ENCODE data around the gene MAG. TPM values are rescaled to one million over a fixed set of nuclear protein-coding genes. Genes with fewer than 3 reads are reported as not detected.

The MAG gene
- total and polyA plus RNA-seq, 3 donors from 2014 or later = 5.4 to 18.4 (median 10.8) TPM

DNA sequence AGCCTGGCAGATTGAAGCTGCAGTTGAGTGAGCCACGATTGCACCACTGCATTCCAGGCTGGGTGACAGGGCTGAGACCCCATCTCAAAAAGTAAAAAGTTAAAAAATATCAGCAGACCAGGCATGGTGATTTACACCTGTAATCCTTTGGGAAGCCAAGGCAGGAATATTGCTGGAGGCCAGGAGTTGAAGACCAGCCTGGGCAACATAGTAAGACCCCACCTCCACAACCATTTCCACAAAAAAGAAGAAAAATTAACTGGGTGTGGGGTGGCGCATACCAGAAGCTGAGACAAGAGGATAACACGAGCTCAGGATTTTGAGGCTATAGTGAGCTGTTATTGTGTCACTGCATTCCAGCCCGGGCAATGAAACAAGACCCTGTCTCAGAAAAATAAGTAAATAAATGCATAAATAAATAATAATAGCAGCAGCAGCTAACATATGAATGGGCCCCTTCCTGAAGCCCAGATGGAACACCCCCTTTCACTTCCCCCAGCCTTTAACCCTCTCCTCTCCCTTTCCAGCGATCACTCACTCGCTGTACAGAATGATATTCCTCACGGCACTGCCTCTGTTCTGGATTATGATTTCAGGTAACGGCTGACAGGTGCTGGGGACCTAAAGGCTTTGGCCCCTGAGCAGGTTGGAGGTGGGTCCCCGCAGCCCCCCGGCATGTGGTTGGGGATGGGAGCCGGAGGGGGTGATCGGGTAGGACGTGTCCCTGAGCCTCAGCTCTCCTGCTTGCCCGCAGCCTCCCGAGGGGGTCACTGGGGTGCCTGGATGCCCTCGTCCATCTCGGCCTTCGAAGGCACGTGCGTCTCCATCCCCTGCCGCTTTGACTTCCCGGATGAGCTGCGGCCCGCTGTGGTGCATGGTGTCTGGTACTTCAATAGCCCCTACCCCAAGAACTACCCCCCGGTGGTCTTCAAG is 3.2 kb downstream of the MAG start:
- H3K9me3 ChIP-seq = no peaks in the 10 kb centered on the region
- DNase-seq = no peak
- TF ChIP-seq CTCF (IDR thresholded peaks at IDR 0.05) = no peak
- no peak for TF ChIP-seq POLR2A (IDR thresholded peaks at IDR 0.05)
- H3K27ac ChIP-seq = no peak overlapping the region
- H3K27me3 ChIP-seq = no peaks in the 10 kb centered on the region
- intact Hi-C loops (cut with DNase I; ENCODE audit: low total_unique reads) = no loop called here
- no peaks in the 10 kb centered on the region for H3K4me1 ChIP-seq
- H3K36me3 ChIP-seq (ENCODE audit: low read depth, missing control alignments) = no peaks in the 10 kb centered on the region
- WGBS, 2 donors = 75 to 80% methylated on average over 12 to 25 of the region's 25 CpGs
- no peak overlapping the region for H3K4me3 ChIP-seq

- no peak for TF ChIP-seq POLR2A (IDR thresholded peaks at IDR 0.05)
- TF ChIP-seq CTCF (IDR thresholded peaks at IDR 0.05) = no peak
- intact Hi-C loops (cut with DNase I; ENCODE audit: low total_unique reads) = no loop called here
- Histone ChIP-seq H3K4me3 (no peak overlapping the region), H3K36me3 (ENCODE audit: low read depth, missing control alignments) (no peaks in the 10 kb centered on the region), H3K27ac (no peak overlapping the region), H3K27me3 (no peaks in the 10 kb centered on the region), H3K9me3 (no peaks in the 10 kb centered on the region), H3K4me1 (no peaks in the 10 kb centered on the region)
- WGBS, 2 donors = 67 to 78% methylated on average over 13 to 24 of the region's 24 CpGs
- no peak for DNase-seq
Measured at GRCh38 chr19:35295792-35296462, 4.0 kb downstream of the MAG start.

DNA sequence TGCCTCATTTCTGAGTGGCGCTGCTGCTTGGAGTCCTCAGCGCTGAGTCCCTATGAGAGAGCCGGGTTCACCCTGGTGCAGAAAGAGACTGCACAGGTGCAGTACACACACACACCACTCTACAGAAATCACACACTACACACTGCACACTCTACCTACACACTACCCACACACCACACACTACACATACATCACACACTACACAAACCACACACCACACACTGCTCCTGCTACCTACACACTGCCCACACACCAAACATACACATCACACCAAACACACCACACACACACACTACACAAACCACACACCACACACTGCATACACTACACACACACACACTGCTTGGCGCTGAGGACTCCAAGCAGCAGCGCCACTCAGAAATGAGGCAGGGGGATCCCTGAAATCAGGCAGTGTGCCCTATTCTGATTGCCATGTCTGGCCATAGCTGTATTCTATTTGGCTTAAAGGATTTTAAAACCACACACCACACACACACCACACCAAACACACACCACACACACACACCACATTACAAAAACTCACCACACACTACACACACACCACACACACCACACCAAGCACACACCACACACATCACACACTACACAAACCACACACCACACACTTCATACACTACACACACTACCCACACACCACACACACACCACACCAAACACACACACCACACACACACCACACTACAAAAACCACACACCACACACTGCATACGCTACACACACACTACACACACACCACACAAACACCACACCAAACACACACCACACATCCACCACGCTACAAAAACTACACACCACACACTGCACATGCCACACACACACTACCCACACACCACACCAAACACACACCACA is 4.9 kb downstream of the MAG start:
- intact Hi-C loops (cut with DNase I; ENCODE audit: low total_unique reads) = no loop called here
- Histone ChIP-seq H3K36me3 (ENCODE audit: low read depth, missing control alignments) (no peaks in the 10 kb centered on the region), H3K27me3 (no peaks in the 10 kb centered on the region), H3K27ac (no peak overlapping the region), H3K4me3 (no peak overlapping the region), H3K4me1 (no peaks in the 10 kb centered on the region), H3K9me3 (no peaks in the 10 kb centered on the region)
- no peak for DNase-seq
- TF ChIP-seq POLR2A (IDR thresholded peaks at IDR 0.05) (no peak), CTCF (IDR thresholded peaks at IDR 0.05) (no peak)
- WGBS, 2 donors = 94 to 95% methylated on average over 7 of the region's 7 CpGs

DNA sequence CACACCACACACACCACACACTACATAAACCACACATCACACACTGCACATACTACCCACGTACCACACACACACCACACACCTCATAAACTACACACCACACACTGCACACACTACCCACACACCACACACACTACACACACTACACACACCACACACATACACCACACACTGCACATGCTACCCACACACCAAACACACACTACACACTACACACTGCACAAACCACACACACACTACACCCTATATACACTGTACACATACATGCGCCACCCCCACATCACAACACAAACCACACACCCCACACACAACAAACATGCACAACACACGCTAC is 5.5 kb downstream of the MAG start:
- 84 to 96% methylated on average over 3 of the region's 3 CpGs for WGBS, 2 donors
- no peaks in the 10 kb centered on the region for H3K9me3 ChIP-seq
- H3K4me1 ChIP-seq = no peaks in the 10 kb centered on the region
- intact Hi-C loops (cut with DNase I; ENCODE audit: low total_unique reads) = no loop called here
- H3K36me3 ChIP-seq (ENCODE audit: low read depth, missing control alignments) = no peaks in the 10 kb centered on the region
- no peak overlapping the region for H3K4me3 ChIP-seq
- TF ChIP-seq CTCF (IDR thresholded peaks at IDR 0.05) (no peak), POLR2A (IDR thresholded peaks at IDR 0.05) (no peak)
- no peak overlapping the region for H3K27ac ChIP-seq
- no peaks in the 10 kb centered on the region for H3K27me3 ChIP-seq
- no peak for DNase-seq
